Body of pancreas (tissue), 4 donors: ENCODE data around the gene GJA3. TPM values are rescaled to one million over a fixed set of nuclear protein-coding genes. Genes with fewer than 3 reads are reported as not detected.

Experiments used
- ATAC-seq: fragments of 150-250 bp; one replicate; pipeline ENCODE4 v1.9.1; 2016
- DNase-seq, 4 donors: peaks; one replicate each; pipeline ENCODE4 v3.0.0-alpha.2; 2019
- H3K27ac ChIP-seq, 4 donors: fragments of 200-600 bp; sonication (generic); 1 replicate in 3 of 4; 2 replicates in 1 of 4; pipeline versions ENCODE4 v1.5.1 to v1.6.1; 2016 to 2019; ENCODE audit warnings: mild to moderate bottlenecking in 1 of 4, mixed read lengths in 1 of 4, moderate library complexity in 1 of 4
- H3K27me3 ChIP-seq, 2 donors: fragments of 200-600 bp; sonication (generic); one replicate each; pipeline ENCODE4 v1.6.0; 2016; ENCODE audit warnings: mild to moderate bottlenecking in 1 of 2
- H3K36me3 ChIP-seq, 2 donors: fragments of 200-600 bp; sonication (generic); replicated peaks in 1 of 2; 2 replicates each; pipeline ENCODE4 v1.5.1; 2016; ENCODE audit warnings: low read depth in 2 of 2; ENCODE audit not compliant: insufficient read depth in 1 of 2
- H3K4me1 ChIP-seq: fragments of 200-600 bp; sonication (generic); one replicate; pipeline ENCODE4 v1.6.0; 2016
- H3K4me3 ChIP-seq, 2 donors: fragments of 200-600 bp; sonication (generic); 1 replicate in 1 of 2; 2 replicates in 1 of 2; pipeline ENCODE4 v1.5.1; 2016 to 2019
- H3K9me3 ChIP-seq, 3 donors: fragments of 200-600 bp; sonication (generic); 1 replicate in 2 of 3; 2 replicates in 1 of 3; pipeline ENCODE4 v1.5.1; 2016
- CTCF ChIP-seq, 7 experiments: fragments of 450-650 bp in 4 of 7; fragments of 200-600 bp in 3 of 7; sonication (generic) in 3 of 7; IDR thresholded peaks; one replicate each; pipeline ENCODE4 v1.5.1; 2016 to 2019; ENCODE audit warnings: antibody characterized with exemption in 7 of 7
- POLR2A ChIP-seq, 3 donors: fragments of 450-650 bp; IDR thresholded peaks; one replicate each; pipeline ENCODE4 v1.6.1; 2016; ENCODE audit warnings: antibody characterized with exemption in 3 of 3, mild to moderate bottlenecking in 2 of 3
- WGBS, 2 donors: methylation state at CpG; one replicate each; pipeline ENCODE4 v1.1.5; 2017; 5-methylcytosine and 5-hydroxymethylcytosine counted together
- intact Hi-C: fragments of 100-400 bp; cut with DNase I; formaldehyde crosslinking; loops from one replicate; pipeline ENCODE4 v1.15.1; 2023
- total RNA-seq, 2 donors: library from RNA; depleted of rRNA; stranded (reverse); fragments of >200 nt; gene quantifications; one replicate each; pipeline ENCODE4 v1.1.0, GENCODE V29; 2016

The GJA3 gene
- total RNA-seq, 2 donors from 2014 or later, result not detected

GRCh38 chr13:20090349-20090748 is 70.5 kb downstream of the GJA3 start:
- TF ChIP-seq POLR2A (IDR thresholded peaks at IDR 0.05) (no peak), CTCF (IDR thresholded peaks at IDR 0.05) (peak in 2 of 7 experiments; percentile 6 to 19)
- no peaks in the 10 kb centered on the region for H3K27me3 ChIP-seq
- intact Hi-C loops, result no loop called here
- H3K4me1 ChIP-seq, result no peaks in the 10 kb centered on the region
- WGBS, 2 donors, result 41 to 53% methylated on average over 1 of the region's 1 CpG
- H3K27ac ChIP-seq, result no peak overlapping the region
- no peaks in the 10 kb centered on the region for H3K9me3 ChIP-seq
- H3K36me3 ChIP-seq, result peaks cover 0 to 9% of the 10 kb centered on the region in 2 donors
- DNase-seq, result no peak
- no peak overlapping the region for H3K4me3 ChIP-seq
- no peak for ATAC-seq

Other genes with a start within 250 kb of the GJA3 start
- 10 to 100 TPM; 34.6 to 52.1 TPM for gene ZMYM2, start 202.3 kb downstream of the GJA3 start, total RNA-seq
- 1 to 10 TPM in 1 of 2 donors, under 1 TPM in 1; 0.78 to 2.3 TPM for gene GJB2, start 31.9 kb upstream of the GJA3 start, total RNA-seq
- not detected for gene GJB6, start 71.3 kb upstream of the GJA3 start, total RNA-seq